D721Med (cell line): ENCODE measurements around the gene TTC23L.
A peak's percentile ranks its signal among the peaks of the same experiment; 100 is the strongest.

Experiments
- DNase-seq: peaks from one replicate; pipeline ENCODE4 v3.0.0; 2011; ENCODE audit warnings: low spot score; ENCODE audit not compliant: insufficient read length
- FAIRE-seq: peaks from 2 replicates; lab custom pipeline; 2011; peaks lifted over from hg19 to GRCh38; lab: Jason Lieb, UNC
- TF ChIP-seq, protein P1 (sequence below): IDR thresholded peaks from 2 replicates; pipeline ENCODE4 v1.5.1; 2012; ENCODE audit warnings: mild to moderate bottlenecking, control low read depth; ENCODE audit not compliant: insufficient read depth; ENCODE audit errors: missing control alignments

The TTC23L gene

DNA sequence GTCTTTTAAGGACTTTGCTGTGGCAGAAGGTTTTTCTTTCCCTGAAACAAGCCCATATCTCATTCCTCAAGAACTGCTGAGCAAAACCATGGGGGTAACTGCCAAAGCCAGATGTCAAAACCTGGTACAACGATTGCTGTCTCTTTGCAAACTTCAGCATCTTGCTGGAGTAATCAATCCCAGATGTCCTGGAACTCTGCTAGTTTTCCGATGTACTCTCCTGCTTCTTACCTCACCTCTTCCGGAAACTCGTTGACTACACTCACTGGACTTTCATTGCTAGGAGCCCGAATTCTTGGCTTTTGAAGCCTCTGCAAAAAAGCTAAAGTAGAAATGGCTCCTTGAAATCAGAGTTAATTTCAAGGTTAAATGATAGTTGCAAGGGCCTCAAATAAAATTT lies 53.0 kb downstream of the TTC23L start:
- FAIRE-seq (no peak), DNase-seq (no peak)
- TF ChIP-seq, protein P1, sequence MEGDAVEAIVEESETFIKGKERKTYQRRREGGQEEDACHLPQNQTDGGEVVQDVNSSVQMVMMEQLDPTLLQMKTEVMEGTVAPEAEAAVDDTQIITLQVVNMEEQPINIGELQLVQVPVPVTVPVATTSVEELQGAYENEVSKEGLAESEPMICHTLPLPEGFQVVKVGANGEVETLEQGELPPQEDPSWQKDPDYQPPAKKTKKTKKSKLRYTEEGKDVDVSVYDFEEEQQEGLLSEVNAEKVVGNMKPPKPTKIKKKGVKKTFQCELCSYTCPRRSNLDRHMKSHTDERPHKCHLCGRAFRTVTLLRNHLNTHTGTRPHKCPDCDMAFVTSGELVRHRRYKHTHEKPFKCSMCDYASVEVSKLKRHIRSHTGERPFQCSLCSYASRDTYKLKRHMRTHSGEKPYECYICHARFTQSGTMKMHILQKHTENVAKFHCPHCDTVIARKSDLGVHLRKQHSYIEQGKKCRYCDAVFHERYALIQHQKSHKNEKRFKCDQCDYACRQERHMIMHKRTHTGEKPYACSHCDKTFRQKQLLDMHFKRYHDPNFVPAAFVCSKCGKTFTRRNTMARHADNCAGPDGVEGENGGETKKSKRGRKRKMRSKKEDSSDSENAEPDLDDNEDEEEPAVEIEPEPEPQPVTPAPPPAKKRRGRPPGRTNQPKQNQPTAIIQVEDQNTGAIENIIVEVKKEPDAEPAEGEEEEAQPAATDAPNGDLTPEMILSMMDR = no peak

DNA sequence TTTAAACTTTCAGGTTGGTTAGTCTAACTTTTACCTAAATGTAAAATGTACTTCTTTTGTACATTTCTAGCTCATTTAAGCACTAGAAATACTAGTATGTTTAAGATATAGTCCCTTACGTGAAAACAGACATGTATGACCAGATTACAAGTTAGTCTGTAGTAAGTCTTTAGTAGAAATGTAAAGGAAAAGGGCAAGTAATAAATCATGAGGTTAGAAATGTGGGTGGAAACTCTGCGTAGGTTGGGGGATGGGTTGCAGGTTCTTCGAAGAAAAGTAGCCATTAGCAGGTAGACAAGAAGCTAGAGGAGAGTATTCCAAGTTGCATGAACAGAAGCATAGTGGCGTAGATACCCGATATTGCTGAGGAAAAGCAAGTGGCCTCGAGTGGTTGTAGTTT lies 53.5 kb downstream of the TTC23L start:
- DNase-seq = no peak
- FAIRE-seq = no peak
- TF ChIP-seq, protein P1 = no peak

DNA sequence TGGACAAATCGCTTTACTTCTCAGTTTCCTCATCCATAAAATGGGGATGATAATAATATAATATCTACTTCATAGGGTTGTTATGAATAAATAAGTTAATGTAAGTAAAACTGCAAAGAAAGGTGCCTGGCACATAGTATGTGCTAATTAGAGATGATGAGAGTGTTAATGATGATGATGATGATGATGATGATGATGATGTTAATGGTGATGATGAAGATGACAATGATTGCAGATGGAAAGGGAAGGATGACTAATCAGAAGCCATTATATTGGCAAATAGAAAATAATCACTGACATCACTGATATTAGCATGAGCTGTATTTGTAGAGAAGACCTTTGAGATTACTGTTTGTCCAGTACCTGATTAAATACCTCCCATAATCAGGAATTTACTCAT lies 55.8 kb downstream of the TTC23L start:
- TF ChIP-seq, protein P1 = no peak
- no peak for FAIRE-seq
- DNase-seq = no peak

DNA sequence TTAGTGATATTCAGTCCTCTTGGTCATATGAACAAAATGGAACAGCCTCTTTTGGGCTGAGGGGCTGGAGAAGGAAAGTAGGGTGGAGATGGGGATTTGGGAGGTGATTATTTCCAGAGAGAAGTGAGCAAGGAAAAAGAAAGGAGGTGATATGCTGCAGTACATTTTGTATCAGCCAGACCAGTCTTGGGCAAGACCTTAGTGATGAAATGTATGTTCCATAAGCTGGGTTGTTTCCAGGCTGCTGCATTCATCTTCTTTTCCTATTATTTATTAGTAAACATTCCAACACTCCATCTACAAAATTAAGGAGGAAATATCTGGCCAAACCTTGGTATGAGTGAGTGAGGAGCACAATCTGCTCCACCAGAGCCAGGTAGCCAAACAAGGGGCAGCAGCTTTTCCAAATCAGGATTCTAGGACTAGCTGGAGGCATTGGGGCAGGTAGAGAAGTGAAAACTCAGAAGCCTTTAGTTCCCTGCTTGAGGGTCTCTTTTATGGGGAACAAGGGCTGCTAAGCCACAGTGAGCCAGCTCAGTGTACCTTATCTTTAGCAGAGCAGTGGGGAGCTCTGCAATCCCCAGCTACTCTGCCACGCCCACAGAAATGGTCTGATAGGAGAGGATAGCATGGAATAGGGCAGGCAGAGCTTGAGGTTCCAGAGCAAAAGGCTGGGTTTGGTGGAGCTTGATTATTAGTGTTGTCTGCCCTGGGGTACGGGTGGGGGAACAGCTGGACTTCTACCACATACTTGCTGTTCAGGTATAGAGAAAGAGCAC lies 56.9 kb downstream of the TTC23L start:
- TF ChIP-seq, protein P1 = no peak
- FAIRE-seq (no peak), DNase-seq (no peak)

DNA sequence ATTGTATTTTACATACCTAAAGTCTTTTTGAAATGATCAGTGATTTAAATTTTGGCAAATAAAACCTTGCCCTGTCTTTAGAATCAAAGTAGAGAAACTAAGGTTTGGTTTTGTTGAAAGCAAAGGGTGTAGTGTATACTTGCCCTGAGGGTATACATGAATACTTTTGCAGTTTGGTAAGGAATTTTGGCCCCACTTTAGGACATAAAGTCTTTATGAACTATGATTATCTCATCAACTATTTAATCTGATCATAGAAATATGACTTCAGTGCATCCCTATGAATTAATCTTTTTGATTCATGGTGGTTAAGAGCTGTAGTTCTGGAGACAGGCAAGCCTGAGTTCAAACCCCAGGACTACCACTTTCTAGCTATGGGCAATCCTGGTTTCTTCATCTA lies 58.7 kb downstream of the TTC23L start:
- no peak for DNase-seq
- TF ChIP-seq, protein P1 = no peak
- FAIRE-seq = no peak

DNA sequence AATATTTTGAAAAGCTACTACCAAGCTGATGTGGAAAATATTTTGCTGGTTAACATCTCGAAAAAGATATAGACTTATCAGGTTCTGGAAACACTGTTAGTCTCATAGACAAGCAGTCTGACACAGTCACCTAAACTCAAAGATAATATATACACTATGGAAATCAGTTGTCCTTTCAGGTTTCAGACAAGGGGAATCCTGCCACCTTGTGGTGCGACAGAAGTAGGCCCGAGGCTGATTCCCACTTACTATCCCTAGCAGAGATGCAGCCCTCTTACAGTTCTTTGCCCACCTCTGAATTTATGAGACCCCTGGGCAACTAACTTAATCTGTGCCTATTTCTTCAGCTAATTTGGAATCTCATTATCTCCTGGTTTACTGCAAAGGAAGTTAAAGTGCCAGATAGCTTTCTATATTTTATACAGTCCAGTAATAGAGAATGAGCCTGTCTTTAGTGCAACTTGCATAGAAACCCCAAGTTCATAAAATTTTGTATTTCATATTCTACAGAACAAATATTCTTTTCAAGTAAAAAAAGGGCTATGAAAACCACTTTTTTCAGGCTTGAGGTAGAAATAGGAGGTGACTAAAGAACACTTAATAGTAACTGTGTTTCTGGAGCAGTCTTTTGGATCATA lies 59.4 kb downstream of the TTC23L start:
- TF ChIP-seq, protein P1 = peak; percentile 89
- peak; percentile 51 for FAIRE-seq
- peak; percentile 17 for DNase-seq

DNA sequence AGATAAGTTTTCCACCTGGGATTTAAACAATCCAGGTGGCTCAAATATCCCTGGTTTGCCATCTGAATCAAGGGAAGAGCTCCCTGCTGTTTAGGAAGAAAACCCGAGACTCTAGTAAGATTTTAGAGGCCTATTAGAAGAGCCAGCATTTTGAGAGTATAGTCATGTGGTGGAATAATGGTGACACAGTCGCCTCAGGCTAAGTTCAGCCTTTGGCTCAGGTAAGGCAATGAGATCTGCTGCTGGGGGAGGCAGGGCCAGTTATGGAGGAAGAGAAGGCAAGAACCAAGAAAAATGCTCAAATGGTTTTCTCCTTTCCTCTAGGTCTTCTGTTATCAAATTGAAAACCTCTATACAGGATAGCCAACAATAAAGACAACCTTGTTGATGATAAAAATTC lies 60.1 kb downstream of the TTC23L start:
- FAIRE-seq (no peak), DNase-seq (no peak)
- TF ChIP-seq, protein P1 = no peak
